ENCODE data around the gene OR8B3. TPM values are rescaled to one million over a fixed set of nuclear protein-coding genes. Genes with fewer than 3 reads are reported as not detected.

Gene OR8B3
- total RNA-seq (2012; rRNA removed): not detected in 2 replicates

GRCh38 chr11:124398924-124399323, at the start of gene OR8B3:
OR8B3 (minus strand) TSS chr11:124399024; CDS start chr11:124397351, 1,673 bp downstream.
- H3K9ac ChIP-seq (ENCODE audit: low read depth, low read length): no peak within 1 kb of the TSS
- no peaks in the 10 kb centered on the region for H3K36me3 ChIP-seq (ENCODE audit: insufficient read depth, low read length)
- peaks cover 2% of the 10 kb centered on the region for H3K4me1 ChIP-seq (ENCODE audit: control insufficient read depth, insufficient read depth, low read length)
- H3K9me3 ChIP-seq (replicated peaks; ENCODE audit: low read length): no peaks in the 10 kb centered on the region
- H3K4me3 ChIP-seq (ENCODE audit: low read length): no peak within 1 kb of the TSS
- no peak within 1 kb of the TSS for H3K4me2 ChIP-seq (ENCODE audit: low read length)
- no peaks in the 10 kb centered on the region for H3K27me3 ChIP-seq (ENCODE audit: control insufficient read depth, insufficient read depth, low read length)

- H3K4me3 ChIP-seq (ENCODE audit: low read length): no peak overlapping the region
- no peak overlapping the region for H3K9ac ChIP-seq (ENCODE audit: low read depth, low read length)
- H3K4me1 ChIP-seq (ENCODE audit: control insufficient read depth, insufficient read depth, low read length): no peaks in the 10 kb centered on the region
- no peak overlapping the region for H3K4me2 ChIP-seq (ENCODE audit: low read length)
- H3K27me3 ChIP-seq (ENCODE audit: control insufficient read depth, insufficient read depth, low read length): peaks cover 8% of the 10 kb centered on the region
- H3K9me3 ChIP-seq (replicated peaks; ENCODE audit: low read length): no peaks in the 10 kb centered on the region
- H3K36me3 ChIP-seq (ENCODE audit: insufficient read depth, low read length): no peaks in the 10 kb centered on the region
Measured at GRCh38 chr11:124446916-124447315, 48.1 kb upstream of the OR8B3 start.

GRCh38 chr11:124445646-124446150, 46.9 kb upstream of the OR8B3 start, which contains the start of gene OR8B8:
OR8B8 (minus strand) TSS chr11:124445696; CDS start chr11:124441085, 4,611 bp downstream.
- no peak within 1 kb of the TSS for H3K9ac ChIP-seq (ENCODE audit: low read depth, low read length)
- H3K36me3 ChIP-seq (ENCODE audit: insufficient read depth, low read length): no peaks in the 10 kb centered on the region
- no peak within 1 kb of the TSS for H3K4me3 ChIP-seq (ENCODE audit: low read length)
- H3K27me3 ChIP-seq (ENCODE audit: control insufficient read depth, insufficient read depth, low read length): peaks cover 8% of the 10 kb centered on the region
- H3K9me3 ChIP-seq (replicated peaks; ENCODE audit: low read length): no peaks in the 10 kb centered on the region
- no peak within 1 kb of the TSS for H3K4me2 ChIP-seq (ENCODE audit: low read length)
- no peaks in the 10 kb centered on the region for H3K4me1 ChIP-seq (ENCODE audit: control insufficient read depth, insufficient read depth, low read length)

- no peaks in the 10 kb centered on the region for H3K9me3 ChIP-seq (replicated peaks; ENCODE audit: low read length)
- H3K4me2 ChIP-seq (ENCODE audit: low read length): no peak overlapping the region
- H3K4me3 ChIP-seq (ENCODE audit: low read length): no peak overlapping the region
- no peak overlapping the region for H3K9ac ChIP-seq (ENCODE audit: low read depth, low read length)
- H3K36me3 ChIP-seq (ENCODE audit: insufficient read depth, low read length): no peaks in the 10 kb centered on the region
- H3K4me1 ChIP-seq (ENCODE audit: control insufficient read depth, insufficient read depth, low read length): no peaks in the 10 kb centered on the region
- H3K27me3 ChIP-seq (ENCODE audit: control insufficient read depth, insufficient read depth, low read length): peaks cover 8% of the 10 kb centered on the region
Measured at GRCh38 chr11:124442847-124443246, 44.0 kb upstream of the OR8B3 start.

GRCh38 chr11:124442442-124442841, 43.6 kb upstream of the OR8B3 start:
- Histone ChIP-seq H3K9me3 (replicated peaks; ENCODE audit: low read length) (no peaks in the 10 kb centered on the region), H3K4me3 (ENCODE audit: low read length) (no peak overlapping the region), H3K4me1 (ENCODE audit: control insufficient read depth, insufficient read depth, low read length) (no peaks in the 10 kb centered on the region), H3K36me3 (ENCODE audit: insufficient read depth, low read length) (no peaks in the 10 kb centered on the region), H3K4me2 (ENCODE audit: low read length) (no peak overlapping the region), H3K9ac (ENCODE audit: low read depth, low read length) (no peak overlapping the region), H3K27me3 (ENCODE audit: control insufficient read depth, insufficient read depth, low read length) (peaks cover 8% of the 10 kb centered on the region)

- no peak overlapping the region for H3K4me2 ChIP-seq (ENCODE audit: low read length)
- H3K4me1 ChIP-seq (ENCODE audit: control insufficient read depth, insufficient read depth, low read length): no peaks in the 10 kb centered on the region
- no peak overlapping the region for H3K9ac ChIP-seq (ENCODE audit: low read depth, low read length)
- H3K9me3 ChIP-seq (replicated peaks; ENCODE audit: low read length): no peaks in the 10 kb centered on the region
- no peak overlapping the region for H3K4me3 ChIP-seq (ENCODE audit: low read length)
- peaks cover 13% of the 10 kb centered on the region for H3K27me3 ChIP-seq (ENCODE audit: control insufficient read depth, insufficient read depth, low read length)
- H3K36me3 ChIP-seq (ENCODE audit: insufficient read depth, low read length): no peaks in the 10 kb centered on the region
Measured at GRCh38 chr11:124441519-124441918, 42.7 kb upstream of the OR8B3 start.

GRCh38 chr11:124441081-124441480, 42.3 kb upstream of the OR8B3 start:
- no peaks in the 10 kb centered on the region for H3K4me1 ChIP-seq (ENCODE audit: control insufficient read depth, insufficient read depth, low read length)
- H3K36me3 ChIP-seq (ENCODE audit: insufficient read depth, low read length): no peaks in the 10 kb centered on the region
- no peak overlapping the region for H3K4me2 ChIP-seq (ENCODE audit: low read length)

GRCh38 chr11:124440608-124441007, 41.8 kb upstream of the OR8B3 start:
- no peaks in the 10 kb centered on the region for H3K36me3 ChIP-seq (ENCODE audit: insufficient read depth, low read length)
- H3K4me3 ChIP-seq (ENCODE audit: low read length): no peak overlapping the region
- no peaks in the 10 kb centered on the region for H3K9me3 ChIP-seq (replicated peaks; ENCODE audit: low read length)
- no peak overlapping the region for H3K9ac ChIP-seq (ENCODE audit: low read depth, low read length)
- H3K27me3 ChIP-seq (ENCODE audit: control insufficient read depth, insufficient read depth, low read length): peaks cover 17% of the 10 kb centered on the region
- H3K4me1 ChIP-seq (ENCODE audit: control insufficient read depth, insufficient read depth, low read length): no peaks in the 10 kb centered on the region
- H3K4me2 ChIP-seq (ENCODE audit: low read length): no peak overlapping the region

More at GRCh38 chr11:124441081-124441480, 42.3 kb upstream of the OR8B3 start:
- Histone ChIP-seq H3K4me3 (ENCODE audit: low read length) (no peak overlapping the region), H3K27me3 (ENCODE audit: control insufficient read depth, insufficient read depth, low read length) (peaks cover 14% of the 10 kb centered on the region), H3K9me3 (replicated peaks; ENCODE audit: low read length) (no peaks in the 10 kb centered on the region), H3K9ac (ENCODE audit: low read depth, low read length) (no peak overlapping the region)

- Histone ChIP-seq H3K4me1 (ENCODE audit: control insufficient read depth, insufficient read depth, low read length) (no peaks in the 10 kb centered on the region), H3K36me3 (ENCODE audit: insufficient read depth, low read length) (no peaks in the 10 kb centered on the region), H3K4me2 (ENCODE audit: low read length) (no peak overlapping the region), H3K4me3 (ENCODE audit: low read length) (no peak overlapping the region), H3K9ac (ENCODE audit: low read depth, low read length) (no peak overlapping the region), H3K9me3 (replicated peaks; ENCODE audit: low read length) (peaks cover 4% of the 10 kb centered on the region), H3K27me3 (ENCODE audit: control insufficient read depth, insufficient read depth, low read length) (peaks cover 18% of the 10 kb centered on the region)
Measured at GRCh38 chr11:124434699-124435098, 35.9 kb upstream of the OR8B3 start.

- Histone ChIP-seq H3K4me3 (ENCODE audit: low read length) (no peak overlapping the region), H3K36me3 (ENCODE audit: insufficient read depth, low read length) (no peaks in the 10 kb centered on the region), H3K4me2 (ENCODE audit: low read length) (no peak overlapping the region), H3K4me1 (ENCODE audit: control insufficient read depth, insufficient read depth, low read length) (no peaks in the 10 kb centered on the region), H3K9me3 (replicated peaks; ENCODE audit: low read length) (peaks cover 5% of the 10 kb centered on the region), H3K9ac (ENCODE audit: low read depth, low read length) (no peak overlapping the region), H3K27me3 (ENCODE audit: control insufficient read depth, insufficient read depth, low read length) (peaks cover 9% of the 10 kb centered on the region)
Measured at GRCh38 chr11:124429599-124429998, 30.8 kb upstream of the OR8B3 start.

GRCh38 chr11:124424384-124424921, 25.6 kb upstream of the OR8B3 start, which contains the start of gene OR8B4:
OR8B4 (minus strand) TSS chr11:124424871; CDS start chr11:124424871, 0 bp downstream.
- no peak within 1 kb of the TSS for H3K4me2 ChIP-seq (ENCODE audit: low read length)
- no peaks in the 10 kb centered on the region for H3K9me3 ChIP-seq (replicated peaks; ENCODE audit: low read length)
- no peaks in the 10 kb centered on the region for H3K36me3 ChIP-seq (ENCODE audit: insufficient read depth, low read length)
- no peak within 1 kb of the TSS for H3K4me3 ChIP-seq (ENCODE audit: low read length)
- H3K27me3 ChIP-seq (ENCODE audit: control insufficient read depth, insufficient read depth, low read length): peaks cover 15% of the 10 kb centered on the region
- no peaks in the 10 kb centered on the region for H3K4me1 ChIP-seq (ENCODE audit: control insufficient read depth, insufficient read depth, low read length)
- no peak within 1 kb of the TSS for H3K9ac ChIP-seq (ENCODE audit: low read depth, low read length)

- no peaks in the 10 kb centered on the region for H3K36me3 ChIP-seq (ENCODE audit: insufficient read depth, low read length)
- no peaks in the 10 kb centered on the region for H3K4me1 ChIP-seq (ENCODE audit: control insufficient read depth, insufficient read depth, low read length)
- H3K27me3 ChIP-seq (ENCODE audit: control insufficient read depth, insufficient read depth, low read length): peaks cover 18% of the 10 kb centered on the region
- no peaks in the 10 kb centered on the region for H3K9me3 ChIP-seq (replicated peaks; ENCODE audit: low read length)
- no peak overlapping the region for H3K4me2 ChIP-seq (ENCODE audit: low read length)
- no peak overlapping the region for H3K4me3 ChIP-seq (ENCODE audit: low read length)
- H3K9ac ChIP-seq (ENCODE audit: low read depth, low read length): no peak overlapping the region
Measured at GRCh38 chr11:124421043-124421442, 22.2 kb upstream of the OR8B3 start.

Data from skeletal muscle satellite cell (primary cell).